Measurements from ENCODE around the gene TMEM114. TPM values are rescaled to one million over a fixed set of nuclear protein-coding genes. Genes with fewer than 3 reads are reported as not detected.

The TMEM114 gene
- total RNA-seq, 4 donors from 2014 or later: not detected

- TF ChIP-seq, protein P1, sequence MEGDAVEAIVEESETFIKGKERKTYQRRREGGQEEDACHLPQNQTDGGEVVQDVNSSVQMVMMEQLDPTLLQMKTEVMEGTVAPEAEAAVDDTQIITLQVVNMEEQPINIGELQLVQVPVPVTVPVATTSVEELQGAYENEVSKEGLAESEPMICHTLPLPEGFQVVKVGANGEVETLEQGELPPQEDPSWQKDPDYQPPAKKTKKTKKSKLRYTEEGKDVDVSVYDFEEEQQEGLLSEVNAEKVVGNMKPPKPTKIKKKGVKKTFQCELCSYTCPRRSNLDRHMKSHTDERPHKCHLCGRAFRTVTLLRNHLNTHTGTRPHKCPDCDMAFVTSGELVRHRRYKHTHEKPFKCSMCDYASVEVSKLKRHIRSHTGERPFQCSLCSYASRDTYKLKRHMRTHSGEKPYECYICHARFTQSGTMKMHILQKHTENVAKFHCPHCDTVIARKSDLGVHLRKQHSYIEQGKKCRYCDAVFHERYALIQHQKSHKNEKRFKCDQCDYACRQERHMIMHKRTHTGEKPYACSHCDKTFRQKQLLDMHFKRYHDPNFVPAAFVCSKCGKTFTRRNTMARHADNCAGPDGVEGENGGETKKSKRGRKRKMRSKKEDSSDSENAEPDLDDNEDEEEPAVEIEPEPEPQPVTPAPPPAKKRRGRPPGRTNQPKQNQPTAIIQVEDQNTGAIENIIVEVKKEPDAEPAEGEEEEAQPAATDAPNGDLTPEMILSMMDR (IDR thresholded peaks at IDR 0.05): no peak
- ATAC-seq (ENCODE audit: low FRiP score): no peak
These were observed 40.4 kb downstream of the TMEM114 start for GRCh38 chr16:8549843-8550412.

GRCh38 chr16:8548166-8548565 is 42.1 kb downstream of the TMEM114 start:
- ATAC-seq (ENCODE audit: low FRiP score): no peak

More at GRCh38 chr16:8549843-8550412, 40.4 kb downstream of the TMEM114 start:
- DNase-seq (ENCODE audit: low spot score): no peak

DNA sequence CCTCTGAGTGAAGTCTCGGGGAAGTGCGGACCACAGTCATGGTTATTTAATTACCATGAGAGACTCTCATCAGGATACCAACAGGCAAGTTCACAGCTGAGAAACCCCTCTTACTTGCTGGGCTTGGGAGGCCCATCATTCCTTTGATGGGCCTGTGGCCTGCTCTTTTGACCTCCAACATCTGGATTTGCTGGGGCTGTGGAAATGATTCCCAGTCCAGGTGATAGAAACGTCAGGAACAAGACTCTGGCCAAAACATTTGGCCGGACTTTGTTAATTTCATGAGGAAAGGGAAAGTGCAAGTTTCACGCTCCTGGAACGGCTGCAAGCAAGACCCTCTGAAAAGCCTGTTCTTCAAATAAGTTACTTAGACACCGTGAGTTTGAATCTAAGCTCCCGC is 42.5 kb downstream of the TMEM114 start:
- no peak for ATAC-seq (ENCODE audit: low FRiP score)
- TF ChIP-seq, protein P1 (IDR thresholded peaks at IDR 0.05): no peak
- no peak for DNase-seq (ENCODE audit: low spot score)

More at GRCh38 chr16:8548166-8548565, 42.1 kb downstream of the TMEM114 start:
- no peak for DNase-seq (ENCODE audit: low spot score)
- TF ChIP-seq, protein P1 (IDR thresholded peaks at IDR 0.05): no peak

DNA sequence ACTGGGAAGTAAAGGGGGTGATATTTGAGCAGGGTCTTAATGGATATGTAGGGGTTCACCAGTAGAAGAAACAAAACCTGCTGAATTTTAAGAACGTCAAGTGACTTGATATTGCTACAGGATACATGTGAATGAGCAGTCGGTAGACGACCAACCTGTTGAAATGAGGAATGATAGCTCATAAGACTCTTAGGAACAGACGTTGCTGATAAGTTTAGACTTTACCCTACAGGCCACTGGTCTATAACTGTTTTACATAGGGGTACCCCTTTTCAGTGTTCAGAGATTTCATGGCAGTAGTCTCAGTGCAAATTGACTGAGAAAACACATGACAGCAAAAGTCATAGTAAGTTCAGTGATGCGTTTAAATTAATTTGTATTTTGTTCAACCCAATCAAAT is 45.9 kb downstream of the TMEM114 start:
- DNase-seq (ENCODE audit: low spot score) (no peak), ATAC-seq (ENCODE audit: low FRiP score) (no peak)
- TF ChIP-seq, protein P1 (IDR thresholded peaks at IDR 0.05): no peak

- no peak for DNase-seq (ENCODE audit: low spot score)
- TF ChIP-seq, protein P1 (IDR thresholded peaks at IDR 0.05): no peak
- no peak for ATAC-seq (ENCODE audit: low FRiP score)
These were observed 47.1 kb downstream of the TMEM114 start for GRCh38 chr16:8543258-8543657.

- TF ChIP-seq, protein P1 (IDR thresholded peaks at IDR 0.05): no peak
- no peak for ATAC-seq (ENCODE audit: low FRiP score)
These were observed 47.9 kb downstream of the TMEM114 start for GRCh38 chr16:8542393-8542792.

GRCh38 chr16:8541868-8542267 is 48.4 kb downstream of the TMEM114 start:
- TF ChIP-seq, protein P1 (IDR thresholded peaks at IDR 0.05): no peak
- no peak for ATAC-seq (ENCODE audit: low FRiP score)
- DNase-seq (ENCODE audit: low spot score): no peak

More at GRCh38 chr16:8542393-8542792, 47.9 kb downstream of the TMEM114 start:
- no peak for DNase-seq (ENCODE audit: low spot score)

Data from omental fat pad (tissue), 4 donors.